WTC11 (cell line): ENCODE data around the gene ABR. TPM values are rescaled to one million over a fixed set of nuclear protein-coding genes. Genes with fewer than 3 reads are reported as not detected.

ENCODE experiments used
- ATAC-seq: fragments of 200-7000 bp; cut with Tn5 transposase; 2 replicates; pipeline ENCODE4 v1.10.0; 2021; ENCODE audit warnings: mild to moderate bottlenecking, moderate library complexity
- CTCF ChIA-PET: fragments of 300-600 bp; sonication (Branson Sonifier 250); formaldehyde crosslinking; loops from one replicate; lab custom pipeline; 2021; ENCODE audit warnings: antibody characterized with exemption; lab: Charles Lee
- POLR2A ChIA-PET: fragments of 350-600 bp; sonication (Branson Sonifier 250); formaldehyde crosslinking; loops from one replicate; lab custom pipeline; 2021; ENCODE audit warnings: antibody characterized with exemption; lab: Charles Lee
- DNase-seq: peaks from one replicate; pipeline ENCODE4 v3.0.0; 2021; ENCODE audit warnings: low spot score
- H3K27ac Mint-ChIP-seq: 2 replicates; pipeline ENCODE4 v1.8.0; 2021; ENCODE audit warnings: mixed read lengths
- H3K27me3 Mint-ChIP-seq: 2 replicates; pipeline ENCODE4 v1.8.0; 2021; ENCODE audit warnings: low read depth, mild to moderate bottlenecking, moderate library complexity, mixed read lengths
- H3K36me3 Mint-ChIP-seq: 2 replicates; pipeline ENCODE4 v1.8.0; 2021; ENCODE audit warnings: mixed read lengths
- H3K4me1 Mint-ChIP-seq: 2 replicates; pipeline ENCODE4 v1.8.0; 2022; ENCODE audit warnings: mixed read lengths
- H3K4me3 Mint-ChIP-seq: 2 replicates; pipeline ENCODE4 v1.8.0; 2021; ENCODE audit warnings: mild to moderate bottlenecking, moderate library complexity, mixed read lengths
- H3K9me3 Mint-ChIP-seq: 2 replicates; pipeline ENCODE4 v1.8.0; 2021; ENCODE audit warnings: mixed read lengths
- CREM ChIP-seq: sonication (generic); formaldehyde crosslinking; IDR thresholded peaks from 2 replicates; pipeline ENCODE4 v1.8.1; 2022; ENCODE audit warnings: mild to moderate bottlenecking, missing genetic modification reagents, moderate library complexity
- FOXJ3 ChIP-seq: sonication (generic); formaldehyde crosslinking; IDR thresholded peaks from 2 replicates; pipeline ENCODE4 v1.9.0; 2021; ENCODE audit warnings: missing genetic modification reagents, mild to moderate bottlenecking, borderline replicate concordance
- FOXK1 ChIP-seq: sonication (generic); formaldehyde crosslinking; IDR thresholded peaks from 2 replicates; pipeline ENCODE4 v1.8.0; 2022; ENCODE audit warnings: mild to moderate bottlenecking, moderate library complexity, missing genetic modification reagents
- GABPB1 ChIP-seq: sonication (generic); formaldehyde crosslinking; IDR thresholded peaks from 2 replicates; pipeline ENCODE4 v1.8.1; 2023; ENCODE audit warnings: mild to moderate bottlenecking, missing genetic modification reagents
- GRHL2 ChIP-seq: fragments of 250-450 bp; sonication (Bioruptor Pico); IDR thresholded peaks from 2 replicates; pipeline ENCODE4 v1.8.0; 2022; ENCODE audit warnings: mild to moderate bottlenecking, moderate library complexity; ENCODE audit not compliant: insufficient replicate concordance, severe bottlenecking
- GTF2I ChIP-seq: fragments of 250-450 bp; sonication (Bioruptor Pico); conservative IDR thresholded peaks from 2 replicates; pipeline ENCODE4 v1.4.0; 2021; ENCODE audit warnings: mild to moderate bottlenecking
- NFATC4 ChIP-seq: fragments of 250-450 bp; sonication (Bioruptor Pico); IDR thresholded peaks from 2 replicates; pipeline ENCODE4 v1.9.0; 2021; ENCODE audit warnings: mild to moderate bottlenecking
- NR2C2 ChIP-seq: sonication (generic); formaldehyde crosslinking; IDR thresholded peaks from 2 replicates; pipeline ENCODE4 v1.8.0; 2022; ENCODE audit warnings: mild to moderate bottlenecking, missing genetic modification reagents
- TEAD4 ChIP-seq: sonication (generic); formaldehyde crosslinking; IDR thresholded peaks from 2 replicates; pipeline ENCODE4 v1.8.0; 2022; ENCODE audit warnings: mild to moderate bottlenecking, missing genetic modification reagents
- ZBTB21 ChIP-seq: sonication (generic); formaldehyde crosslinking; IDR thresholded peaks from 2 replicates; pipeline ENCODE4 v1.8.1; 2023; ENCODE audit warnings: mild to moderate bottlenecking, missing genetic modification reagents, borderline replicate concordance
- ZNF121 ChIP-seq: sonication (generic); formaldehyde crosslinking; IDR thresholded peaks from 2 replicates; pipeline ENCODE4 v1.8.0; 2023; ENCODE audit warnings: missing genetic modification reagents
- total RNA-seq: library from RNA; stranded (reverse); gene quantifications from 3 replicates; pipeline ENCODE4 v1.2.3, GENCODE V29; 2021
- TF ChIP-seq, protein P1 (sequence below): fragments of 250-450 bp; sonication (Bioruptor Pico); IDR thresholded peaks from 2 replicates; pipeline ENCODE4 v2.1.2; 2022; ENCODE audit warnings: mild to moderate bottlenecking, moderate library complexity
- TF ChIP-seq, protein P2 (sequence below): sonication (generic); formaldehyde crosslinking; IDR thresholded peaks from 2 replicates; pipeline ENCODE4 v1.8.0; 2023; ENCODE audit warnings: mild to moderate bottlenecking, missing genetic modification reagents
- TF ChIP-seq, protein P3 (sequence below): sonication (generic); formaldehyde crosslinking; conservative IDR thresholded peaks from 2 replicates; pipeline ENCODE4 v1.8.1; 2022; ENCODE audit warnings: mild to moderate bottlenecking, missing genetic modification reagents
- TF ChIP-seq, protein P4 (sequence below): sonication (generic); formaldehyde crosslinking; IDR thresholded peaks from 2 replicates; pipeline ENCODE4 v1.8.0; 2022; ENCODE audit warnings: mild to moderate bottlenecking, missing genetic modification reagents
- TF ChIP-seq, protein P5 (sequence below): fragments of 250-450 bp; sonication (Bioruptor Pico); IDR thresholded peaks from 2 replicates; pipeline ENCODE4 v1.9.0; 2021; ENCODE audit warnings: mild to moderate bottlenecking
- TF ChIP-seq, protein P6 (sequence below): sonication (generic); formaldehyde crosslinking; IDR thresholded peaks from 2 replicates; pipeline ENCODE4 v1.8.0; 2022; ENCODE audit warnings: mild to moderate bottlenecking, missing genetic modification reagents
- TF ChIP-seq, protein P7 (sequence below): sonication (generic); formaldehyde crosslinking; IDR thresholded peaks from 2 replicates; pipeline ENCODE4 v1.8.1; 2023; ENCODE audit warnings: mild to moderate bottlenecking, missing genetic modification reagents, moderate library complexity
- TF ChIP-seq, protein P8 (sequence below): fragments of 250-450 bp; sonication (Bioruptor Pico); conservative IDR thresholded peaks from 2 replicates; pipeline ENCODE4 v1.9.0; 2021; ENCODE audit warnings: mild to moderate bottlenecking
- TF ChIP-seq, protein P9 (sequence below): fragments of 250-450 bp; sonication (Bioruptor Pico); IDR thresholded peaks from 2 replicates; pipeline ENCODE4 v1.8.0; 2021; ENCODE audit warnings: mild to moderate bottlenecking

Gene ABR
- total RNA-seq, 1 experiment from 2014 or later: 38.0 TPM

DNA sequence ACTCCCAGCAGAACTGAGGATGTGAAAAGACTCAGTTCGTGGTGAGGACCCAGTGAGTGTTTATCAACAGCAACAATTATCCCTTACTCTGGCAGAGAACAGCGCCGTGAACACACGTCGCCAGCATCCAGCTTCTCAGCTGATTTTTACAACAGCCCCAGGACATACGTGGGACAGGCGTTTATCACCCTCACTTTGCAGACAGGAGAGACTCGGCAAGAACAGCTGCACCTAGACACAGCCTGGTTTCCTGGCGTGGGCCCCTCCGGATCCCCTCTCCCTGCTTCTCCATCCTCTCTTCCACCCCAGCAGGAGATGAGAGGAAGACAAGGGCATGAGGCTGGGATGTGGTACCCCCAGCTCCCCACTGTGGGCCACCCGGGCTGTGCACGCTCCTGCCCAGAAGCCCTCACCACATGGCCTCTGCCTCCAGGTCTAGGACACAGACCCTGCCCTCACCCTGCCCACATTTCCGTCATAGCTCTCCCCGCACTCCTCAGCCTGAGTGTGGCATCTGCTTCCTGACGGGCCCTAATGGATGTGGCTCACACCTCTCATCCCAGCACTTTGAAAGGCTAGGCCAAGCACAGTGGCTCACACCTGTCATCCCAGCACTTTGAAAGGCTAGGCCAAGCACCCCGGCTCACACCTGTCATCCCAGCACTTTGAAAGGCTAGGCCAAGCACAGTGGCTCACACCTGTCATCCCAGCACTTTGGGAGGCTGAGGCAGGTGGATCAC is 17.5 kb downstream of the ABR start:
- Mint-ChIP-seq H3K4me1 (peaks cover 7% of the 10 kb centered on the region), H3K27me3 (no peaks in the 10 kb centered on the region), H3K4me3 (no peak overlapping the region), H3K9me3 (peaks cover 3% of the 10 kb centered on the region; the same call in 1 of the 2 replicates), H3K36me3 (peaks cover 12% of the 10 kb centered on the region)
- CTCF ChIA-PET: interaction anchor here (1.4 to 2.2 kb wide), 3 partner anchors 15 to 104 kb away, joined by 5 to 8 read pairs (median 8); no protein-coding TSS in a partner anchor
- no peak for ATAC-seq
- POLR2A ChIA-PET: no interaction called here
- DNase-seq: no peak
- TF ChIP-seq, protein P1, sequence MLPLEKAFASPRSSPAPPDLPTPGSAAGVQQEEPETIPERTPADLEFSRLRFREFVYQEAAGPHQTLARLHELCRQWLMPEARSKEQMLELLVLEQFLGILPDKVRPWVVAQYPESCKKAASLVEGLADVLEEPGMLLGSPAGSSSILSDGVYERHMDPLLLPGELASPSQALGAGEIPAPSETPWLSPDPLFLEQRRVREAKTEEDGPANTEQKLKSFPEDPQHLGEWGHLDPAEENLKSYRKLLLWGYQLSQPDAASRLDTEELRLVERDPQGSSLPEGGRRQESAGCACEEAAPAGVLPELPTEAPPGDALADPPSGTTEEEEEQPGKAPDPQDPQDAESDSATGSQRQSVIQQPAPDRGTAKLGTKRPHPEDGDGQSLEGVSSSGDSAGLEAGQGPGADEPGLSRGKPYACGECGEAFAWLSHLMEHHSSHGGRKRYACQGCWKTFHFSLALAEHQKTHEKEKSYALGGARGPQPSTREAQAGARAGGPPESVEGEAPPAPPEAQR (CRISPR knock-in tag): no peak
- TF ChIP-seq, protein P2, sequence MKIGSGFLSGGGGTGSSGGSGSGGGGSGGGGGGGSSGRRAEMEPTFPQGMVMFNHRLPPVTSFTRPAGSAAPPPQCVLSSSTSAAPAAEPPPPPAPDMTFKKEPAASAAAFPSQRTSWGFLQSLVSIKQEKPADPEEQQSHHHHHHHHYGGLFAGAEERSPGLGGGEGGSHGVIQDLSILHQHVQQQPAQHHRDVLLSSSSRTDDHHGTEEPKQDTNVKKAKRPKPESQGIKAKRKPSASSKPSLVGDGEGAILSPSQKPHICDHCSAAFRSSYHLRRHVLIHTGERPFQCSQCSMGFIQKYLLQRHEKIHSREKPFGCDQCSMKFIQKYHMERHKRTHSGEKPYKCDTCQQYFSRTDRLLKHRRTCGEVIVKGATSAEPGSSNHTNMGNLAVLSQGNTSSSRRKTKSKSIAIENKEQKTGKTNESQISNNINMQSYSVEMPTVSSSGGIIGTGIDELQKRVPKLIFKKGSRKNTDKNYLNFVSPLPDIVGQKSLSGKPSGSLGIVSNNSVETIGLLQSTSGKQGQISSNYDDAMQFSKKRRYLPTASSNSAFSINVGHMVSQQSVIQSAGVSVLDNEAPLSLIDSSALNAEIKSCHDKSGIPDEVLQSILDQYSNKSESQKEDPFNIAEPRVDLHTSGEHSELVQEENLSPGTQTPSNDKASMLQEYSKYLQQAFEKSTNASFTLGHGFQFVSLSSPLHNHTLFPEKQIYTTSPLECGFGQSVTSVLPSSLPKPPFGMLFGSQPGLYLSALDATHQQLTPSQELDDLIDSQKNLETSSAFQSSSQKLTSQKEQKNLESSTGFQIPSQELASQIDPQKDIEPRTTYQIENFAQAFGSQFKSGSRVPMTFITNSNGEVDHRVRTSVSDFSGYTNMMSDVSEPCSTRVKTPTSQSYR (CRISPR knock-in tag): no peak
- TF ChIP-seq, protein P3, sequence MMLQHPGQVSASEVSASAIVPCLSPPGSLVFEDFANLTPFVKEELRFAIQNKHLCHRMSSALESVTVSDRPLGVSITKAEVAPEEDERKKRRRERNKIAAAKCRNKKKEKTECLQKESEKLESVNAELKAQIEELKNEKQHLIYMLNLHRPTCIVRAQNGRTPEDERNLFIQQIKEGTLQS (CRISPR knock-in tag): no peak
- no peak for TF ChIP-seq NFATC4 (CRISPR knock-in tag)
- TF ChIP-seq, protein P4, sequence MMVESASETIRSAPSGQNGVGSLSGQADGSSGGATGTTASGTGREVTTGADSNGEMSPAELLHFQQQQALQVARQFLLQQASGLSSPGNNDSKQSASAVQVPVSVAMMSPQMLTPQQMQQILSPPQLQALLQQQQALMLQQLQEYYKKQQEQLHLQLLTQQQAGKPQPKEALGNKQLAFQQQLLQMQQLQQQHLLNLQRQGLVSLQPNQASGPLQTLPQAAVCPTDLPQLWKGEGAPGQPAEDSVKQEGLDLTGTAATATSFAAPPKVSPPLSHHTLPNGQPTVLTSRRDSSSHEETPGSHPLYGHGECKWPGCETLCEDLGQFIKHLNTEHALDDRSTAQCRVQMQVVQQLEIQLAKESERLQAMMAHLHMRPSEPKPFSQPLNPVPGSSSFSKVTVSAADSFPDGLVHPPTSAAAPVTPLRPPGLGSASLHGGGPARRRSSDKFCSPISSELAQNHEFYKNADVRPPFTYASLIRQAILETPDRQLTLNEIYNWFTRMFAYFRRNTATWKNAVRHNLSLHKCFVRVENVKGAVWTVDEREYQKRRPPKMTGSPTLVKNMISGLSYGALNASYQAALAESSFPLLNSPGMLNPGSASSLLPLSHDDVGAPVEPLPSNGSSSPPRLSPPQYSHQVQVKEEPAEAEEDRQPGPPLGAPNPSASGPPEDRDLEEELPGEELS: no peak
- TF ChIP-seq GTF2I (CRISPR knock-in tag): no peak
- no peak for TF ChIP-seq NR2C2 (CRISPR knock-in tag)
- no peak for TF ChIP-seq TEAD4 (CRISPR knock-in tag)
- TF ChIP-seq FOXJ3 (CRISPR knock-in tag): no peak
- no peak for TF ChIP-seq ZBTB21 (CRISPR knock-in tag)
- TF ChIP-seq, protein P5, sequence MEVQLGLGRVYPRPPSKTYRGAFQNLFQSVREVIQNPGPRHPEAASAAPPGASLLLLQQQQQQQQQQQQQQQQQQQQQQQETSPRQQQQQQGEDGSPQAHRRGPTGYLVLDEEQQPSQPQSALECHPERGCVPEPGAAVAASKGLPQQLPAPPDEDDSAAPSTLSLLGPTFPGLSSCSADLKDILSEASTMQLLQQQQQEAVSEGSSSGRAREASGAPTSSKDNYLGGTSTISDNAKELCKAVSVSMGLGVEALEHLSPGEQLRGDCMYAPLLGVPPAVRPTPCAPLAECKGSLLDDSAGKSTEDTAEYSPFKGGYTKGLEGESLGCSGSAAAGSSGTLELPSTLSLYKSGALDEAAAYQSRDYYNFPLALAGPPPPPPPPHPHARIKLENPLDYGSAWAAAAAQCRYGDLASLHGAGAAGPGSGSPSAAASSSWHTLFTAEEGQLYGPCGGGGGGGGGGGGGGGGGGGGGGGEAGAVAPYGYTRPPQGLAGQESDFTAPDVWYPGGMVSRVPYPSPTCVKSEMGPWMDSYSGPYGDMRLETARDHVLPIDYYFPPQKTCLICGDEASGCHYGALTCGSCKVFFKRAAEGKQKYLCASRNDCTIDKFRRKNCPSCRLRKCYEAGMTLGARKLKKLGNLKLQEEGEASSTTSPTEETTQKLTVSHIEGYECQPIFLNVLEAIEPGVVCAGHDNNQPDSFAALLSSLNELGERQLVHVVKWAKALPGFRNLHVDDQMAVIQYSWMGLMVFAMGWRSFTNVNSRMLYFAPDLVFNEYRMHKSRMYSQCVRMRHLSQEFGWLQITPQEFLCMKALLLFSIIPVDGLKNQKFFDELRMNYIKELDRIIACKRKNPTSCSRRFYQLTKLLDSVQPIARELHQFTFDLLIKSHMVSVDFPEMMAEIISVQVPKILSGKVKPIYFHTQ (CRISPR knock-in tag): no peak
- TF ChIP-seq, protein P6, sequence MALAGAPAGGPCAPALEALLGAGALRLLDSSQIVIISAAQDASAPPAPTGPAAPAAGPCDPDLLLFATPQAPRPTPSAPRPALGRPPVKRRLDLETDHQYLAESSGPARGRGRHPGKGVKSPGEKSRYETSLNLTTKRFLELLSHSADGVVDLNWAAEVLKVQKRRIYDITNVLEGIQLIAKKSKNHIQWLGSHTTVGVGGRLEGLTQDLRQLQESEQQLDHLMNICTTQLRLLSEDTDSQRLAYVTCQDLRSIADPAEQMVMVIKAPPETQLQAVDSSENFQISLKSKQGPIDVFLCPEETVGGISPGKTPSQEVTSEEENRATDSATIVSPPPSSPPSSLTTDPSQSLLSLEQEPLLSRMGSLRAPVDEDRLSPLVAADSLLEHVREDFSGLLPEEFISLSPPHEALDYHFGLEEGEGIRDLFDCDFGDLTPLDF (CRISPR knock-in tag): no peak
- TF ChIP-seq, protein P7, sequence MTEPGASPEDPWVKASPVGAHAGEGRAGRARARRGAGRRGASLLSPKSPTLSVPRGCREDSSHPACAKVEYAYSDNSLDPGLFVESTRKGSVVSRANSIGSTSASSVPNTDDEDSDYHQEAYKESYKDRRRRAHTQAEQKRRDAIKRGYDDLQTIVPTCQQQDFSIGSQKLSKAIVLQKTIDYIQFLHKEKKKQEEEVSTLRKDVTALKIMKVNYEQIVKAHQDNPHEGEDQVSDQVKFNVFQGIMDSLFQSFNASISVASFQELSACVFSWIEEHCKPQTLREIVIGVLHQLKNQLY (CRISPR knock-in tag): no peak
- no peak for TF ChIP-seq CREM (CRISPR knock-in tag)
- no peak for TF ChIP-seq GRHL2
- TF ChIP-seq ZNF121: no peak
- no peak for TF ChIP-seq FOXK1 (CRISPR knock-in tag)
- no peak for TF ChIP-seq GABPB1 (CRISPR knock-in tag)
- TF ChIP-seq, protein P8, sequence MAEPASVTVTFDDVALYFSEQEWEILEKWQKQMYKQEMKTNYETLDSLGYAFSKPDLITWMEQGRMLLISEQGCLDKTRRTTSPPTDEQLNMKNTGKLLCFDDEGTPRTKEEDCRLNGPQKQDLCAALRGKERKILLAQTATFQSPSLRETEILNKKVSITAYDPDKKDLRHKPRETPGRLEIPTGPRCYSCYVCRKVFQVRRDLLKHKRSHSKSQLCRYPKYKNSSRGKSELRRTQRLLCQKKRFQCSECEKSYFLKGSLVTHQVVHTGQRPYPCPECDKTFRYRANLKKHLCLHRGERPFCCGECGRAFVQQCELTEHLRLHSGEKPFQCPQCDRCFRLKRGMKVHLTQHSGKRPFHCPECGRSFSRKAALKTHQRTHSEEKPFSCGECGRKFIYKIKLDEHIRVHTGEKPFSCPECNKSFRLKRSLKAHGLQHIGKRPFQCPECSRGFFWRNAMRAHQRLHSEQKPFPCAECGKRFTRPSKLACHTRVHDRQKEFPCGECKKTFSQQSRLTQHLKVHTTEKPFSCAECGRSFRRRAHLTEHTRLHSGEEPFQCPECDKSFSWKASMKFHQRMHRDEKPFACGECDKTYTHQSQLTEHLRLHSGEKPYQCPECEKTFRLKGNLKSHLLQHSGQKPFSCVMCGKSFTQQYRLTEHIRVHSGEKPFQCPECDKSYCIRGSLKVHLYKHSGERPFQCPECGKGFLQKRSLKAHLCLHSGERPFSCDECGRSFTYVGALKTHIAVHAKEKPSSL (CRISPR knock-in tag): no peak
- TF ChIP-seq, protein P9, sequence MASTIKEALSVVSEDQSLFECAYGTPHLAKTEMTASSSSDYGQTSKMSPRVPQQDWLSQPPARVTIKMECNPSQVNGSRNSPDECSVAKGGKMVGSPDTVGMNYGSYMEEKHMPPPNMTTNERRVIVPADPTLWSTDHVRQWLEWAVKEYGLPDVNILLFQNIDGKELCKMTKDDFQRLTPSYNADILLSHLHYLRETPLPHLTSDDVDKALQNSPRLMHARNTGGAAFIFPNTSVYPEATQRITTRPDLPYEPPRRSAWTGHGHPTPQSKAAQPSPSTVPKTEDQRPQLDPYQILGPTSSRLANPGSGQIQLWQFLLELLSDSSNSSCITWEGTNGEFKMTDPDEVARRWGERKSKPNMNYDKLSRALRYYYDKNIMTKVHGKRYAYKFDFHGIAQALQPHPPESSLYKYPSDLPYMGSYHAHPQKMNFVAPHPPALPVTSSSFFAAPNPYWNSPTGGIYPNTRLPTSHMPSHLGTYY (CRISPR knock-in tag): no peak
- TF ChIP-seq, all 79 proteins: peak for 0
- no peak overlapping the region for H3K27ac Mint-ChIP-seq
